Measurements from ENCODE around the gene PDLIM4.

The PDLIM4 gene

GRCh38 chr5:132269635-132270334 is 12.3 kb downstream of the PDLIM4 start:
- TF ChIP-seq REST (IDR thresholded peaks at IDR 0.05; ENCODE audit: low read depth) (no peak), ZBTB7A (IDR thresholded peaks at IDR 0.05; ENCODE audit: low read depth) (no peak), YY1 (IDR thresholded peaks at IDR 0.05; ENCODE audit: low read depth) (no peak), TCF12 (IDR thresholded peaks at IDR 0.05; ENCODE audit: low read depth) (no peak), MAX (IDR thresholded peaks at IDR 0.05) (no peak), RAD21 (IDR thresholded peaks at IDR 0.05; ENCODE audit: low read depth) (no peak), TAF1 (IDR thresholded peaks at IDR 0.05; ENCODE audit: low read depth) (no peak), EP300 (IDR thresholded peaks at IDR 0.05; ENCODE audit: borderline replicate concordance) (no peak), USF1 (IDR thresholded peaks at IDR 0.05) (no peak), CEBPB (IDR thresholded peaks at IDR 0.05) (no peak), EGR1 (IDR thresholded peaks at IDR 0.05) (no peak), TEAD4 (IDR thresholded peaks at IDR 0.05) (no peak), FOXM1 (IDR thresholded peaks at IDR 0.05; ENCODE audit: borderline replicate concordance, low read depth) (no peak), CREB1 (IDR thresholded peaks at IDR 0.05; ENCODE audit: low read depth) (no peak), NFIC (IDR thresholded peaks at IDR 0.05) (no peak)

- TF ChIP-seq CEBPB (IDR thresholded peaks at IDR 0.05), result no peak
- no peak for TF ChIP-seq RAD21 (IDR thresholded peaks at IDR 0.05; ENCODE audit: low read depth)
- TF ChIP-seq EP300 (IDR thresholded peaks at IDR 0.05; ENCODE audit: borderline replicate concordance), result no peak
- no peak for TF ChIP-seq CREB1 (IDR thresholded peaks at IDR 0.05; ENCODE audit: low read depth)
- TF ChIP-seq USF1 (IDR thresholded peaks at IDR 0.05), result no peak
- no peak for TF ChIP-seq EGR1 (IDR thresholded peaks at IDR 0.05)
These were observed 12.8 kb downstream of the PDLIM4 start for GRCh38 chr5:132270335-132270665.

- no peak for TF ChIP-seq CREB1 (IDR thresholded peaks at IDR 0.05; ENCODE audit: low read depth)
These were observed 13.2 kb downstream of the PDLIM4 start for GRCh38 chr5:132270706-132271105.

- no peak for TF ChIP-seq USF1 (IDR thresholded peaks at IDR 0.05)
- TF ChIP-seq EGR1 (IDR thresholded peaks at IDR 0.05), result no peak
- no peak for TF ChIP-seq TCF12 (IDR thresholded peaks at IDR 0.05; ENCODE audit: low read depth)
- TF ChIP-seq FOXM1 (IDR thresholded peaks at IDR 0.05; ENCODE audit: borderline replicate concordance, low read depth), result no peak
- TF ChIP-seq CEBPB (IDR thresholded peaks at IDR 0.05), result no peak
- TF ChIP-seq NFIC (IDR thresholded peaks at IDR 0.05), result no peak
- no peak for TF ChIP-seq MAX (IDR thresholded peaks at IDR 0.05)
- no peak for TF ChIP-seq RAD21 (IDR thresholded peaks at IDR 0.05; ENCODE audit: low read depth)
- no peak for TF ChIP-seq ZBTB7A (IDR thresholded peaks at IDR 0.05; ENCODE audit: low read depth)
- no peak for TF ChIP-seq CREB1 (IDR thresholded peaks at IDR 0.05; ENCODE audit: low read depth)
- TF ChIP-seq YY1 (IDR thresholded peaks at IDR 0.05; ENCODE audit: low read depth), result no peak
- TF ChIP-seq REST (IDR thresholded peaks at IDR 0.05; ENCODE audit: low read depth), result no peak
These were observed 14.1 kb downstream of the PDLIM4 start for GRCh38 chr5:132271251-132272246.
